Measurements from ENCODE around the gene AP2A2. TPM values are rescaled to one million over a fixed set of nuclear protein-coding genes. Genes with fewer than 3 reads are reported as not detected.

The AP2A2 gene
- total RNA-seq, 4 donors from 2014 or later: 33.6 to 76.6 (median 46.4) TPM

GRCh38 chr11:884578-885070 lies 41.0 kb upstream of the AP2A2 start:
- DNase-seq (ENCODE audit: low spot score in 2 of 2): no peak
- intact Hi-C loops (cut with DNase I; ENCODE audit: low total_unique reads): no loop called here
- no peak for TF ChIP-seq POLR2A (IDR thresholded peaks at IDR 0.05)
- no peak for TF ChIP-seq CTCF (IDR thresholded peaks at IDR 0.05)
- WGBS, 2 donors: 84 to 89% methylated on average over 15 to 16 of the region's 16 CpGs
- H3K4me3 ChIP-seq (ENCODE audit: low read depth, poor library complexity, severe bottlenecking): no peak overlapping the region

GRCh38 chr11:886568-886967 lies 39.1 kb upstream of the AP2A2 start:
- intact Hi-C loops (cut with DNase I; ENCODE audit: low total_unique reads): no loop called here
- 97% methylated on average over 17 of the region's 17 CpGs for WGBS, 2 donors
- DNase-seq (ENCODE audit: low spot score in 2 of 2): no peak
- H3K4me3 ChIP-seq (ENCODE audit: low read depth, poor library complexity, severe bottlenecking): no peak overlapping the region
- TF ChIP-seq CTCF (IDR thresholded peaks at IDR 0.05) (no peak), POLR2A (IDR thresholded peaks at IDR 0.05) (no peak)

- no peak for TF ChIP-seq POLR2A (IDR thresholded peaks at IDR 0.05)
- H3K4me3 ChIP-seq (ENCODE audit: low read depth, poor library complexity, severe bottlenecking): no peak overlapping the region
- intact Hi-C loops (cut with DNase I; ENCODE audit: low total_unique reads): no loop called here
- 94 to 96% methylated on average over 12 to 14 of the region's 14 CpGs for WGBS, 2 donors
- DNase-seq (ENCODE audit: low spot score in 2 of 2): no peak
These were observed 38.1 kb upstream of the AP2A2 start for GRCh38 chr11:887589-887988.

GRCh38 chr11:888310-889212 lies 37.1 kb upstream of the AP2A2 start:
- H3K4me3 ChIP-seq (ENCODE audit: low read depth, poor library complexity, severe bottlenecking): no peak overlapping the region
- intact Hi-C loops (cut with DNase I; ENCODE audit: low total_unique reads): no loop called here
- TF ChIP-seq POLR2A (IDR thresholded peaks at IDR 0.05) (no peak), CTCF (IDR thresholded peaks at IDR 0.05) (no peak)
- 86 to 92% methylated on average over 32 to 43 of the region's 45 CpGs for WGBS, 2 donors
- DNase-seq (ENCODE audit: low spot score in 2 of 2): no peak

- DNase-seq (ENCODE audit: low spot score in 2 of 2): no peak
- intact Hi-C loops (cut with DNase I; ENCODE audit: low total_unique reads): no loop called here
- no peak overlapping the region for H3K4me3 ChIP-seq (ENCODE audit: low read depth, poor library complexity, severe bottlenecking)
- TF ChIP-seq POLR2A (IDR thresholded peaks at IDR 0.05): no peak
- no peak for TF ChIP-seq CTCF (IDR thresholded peaks at IDR 0.05)
- 86 to 89% methylated on average over 13 of the region's 13 CpGs for WGBS, 2 donors
These were observed 36.4 kb upstream of the AP2A2 start for GRCh38 chr11:889257-889656.

- WGBS, 2 donors: 89 to 94% methylated on average over 32 of the region's 32 CpGs
- intact Hi-C loops (cut with DNase I; ENCODE audit: low total_unique reads): no loop called here
- no peak for TF ChIP-seq POLR2A (IDR thresholded peaks at IDR 0.05)
- TF ChIP-seq CTCF (IDR thresholded peaks at IDR 0.05): no peak
- no peak for DNase-seq (ENCODE audit: low spot score in 2 of 2)
- no peak overlapping the region for H3K4me3 ChIP-seq (ENCODE audit: low read depth, poor library complexity, severe bottlenecking)
These were observed 35.8 kb upstream of the AP2A2 start for GRCh38 chr11:889687-890475.

Measured in lower leg skin (tissue), 4 donors.